ENCODE data around the gene TMEM80.

Gene TMEM80

GRCh38 chr11:721247-721740, 25.7 kb downstream of the TMEM80 start:
- H3K27me3 ChIP-seq (replicated peaks), result peaks cover 27% of the 10 kb centered on the region
- H3K4me3 ChIP-seq (ENCODE audit: low read depth, low read length), result no peak overlapping the region
- TF ChIP-seq CTCF (IDR thresholded peaks at IDR 0.05; ENCODE audit: low read depth, low read length, missing control alignments), result no peak
- no peak overlapping the region for H3K27ac ChIP-seq
- H3K36me3 ChIP-seq (replicated peaks), result no peaks in the 10 kb centered on the region
- in situ Hi-C loops (cut with HindIII; ENCODE audit: low pct_ligation_motif_present, low sequenced_read_pairs), result no loop called here
- no peak for DNase-seq

GRCh38 chr11:721741-722345, 26.2 kb downstream of the TMEM80 start:
- TF ChIP-seq CTCF (IDR thresholded peaks at IDR 0.05; ENCODE audit: low read depth, low read length, missing control alignments), result no peak
- H3K4me3 ChIP-seq (ENCODE audit: low read depth, low read length), result no peak overlapping the region
- DNase-seq, result no peak

GRCh38 chr11:722346-722811, 26.8 kb downstream of the TMEM80 start:
- in situ Hi-C loops (cut with HindIII; ENCODE audit: low pct_ligation_motif_present, low sequenced_read_pairs), result no loop called here
- Histone ChIP-seq H3K4me3 (ENCODE audit: low read depth, low read length) (no peak overlapping the region), H3K27me3 (replicated peaks) (peaks cover 30% of the 10 kb centered on the region), H3K36me3 (replicated peaks) (no peaks in the 10 kb centered on the region), H3K27ac (no peak overlapping the region)
- DNase-seq, result no peak
- TF ChIP-seq CTCF (IDR thresholded peaks at IDR 0.05; ENCODE audit: low read depth, low read length, missing control alignments), result no peak

More at GRCh38 chr11:721741-722345, 26.2 kb downstream of the TMEM80 start:
- in situ Hi-C loops (cut with HindIII; ENCODE audit: low pct_ligation_motif_present, low sequenced_read_pairs), result no loop called here
- H3K36me3 ChIP-seq (replicated peaks), result no peaks in the 10 kb centered on the region
- peaks cover 30% of the 10 kb centered on the region for H3K27me3 ChIP-seq (replicated peaks)
- H3K27ac ChIP-seq, result no peak overlapping the region

- in situ Hi-C loops (cut with HindIII; ENCODE audit: low pct_ligation_motif_present, low sequenced_read_pairs), result no loop called here
- Histone ChIP-seq H3K4me3 (ENCODE audit: low read depth, low read length) (no peak overlapping the region), H3K36me3 (replicated peaks) (no peaks in the 10 kb centered on the region), H3K27ac (no peak overlapping the region), H3K27me3 (replicated peaks) (peaks cover 30% of the 10 kb centered on the region)
- DNase-seq, result no peak
- peak; percentile 68 for TF ChIP-seq CTCF (IDR thresholded peaks at IDR 0.05; ENCODE audit: low read depth, low read length, missing control alignments)
These were observed 27.7 kb downstream of the TMEM80 start for GRCh38 chr11:723120-723883.

- Histone ChIP-seq H3K4me3 (ENCODE audit: low read depth, low read length) (no peak overlapping the region), H3K36me3 (replicated peaks) (no peaks in the 10 kb centered on the region), H3K27me3 (replicated peaks) (peaks cover 30% of the 10 kb centered on the region), H3K27ac (no peak overlapping the region)
- no peak for TF ChIP-seq CTCF (IDR thresholded peaks at IDR 0.05; ENCODE audit: low read depth, low read length, missing control alignments)
- in situ Hi-C loops (cut with HindIII; ENCODE audit: low pct_ligation_motif_present, low sequenced_read_pairs), result no loop called here
- no peak for DNase-seq
These were observed 28.6 kb downstream of the TMEM80 start for GRCh38 chr11:724049-724777.
